Activated T-helper 1 cell treated with anti-CD3 and anti-CD28 coated beads, Interleukin-2, amount 50 U/mL, for 16 hours (primary cell): Measurements from ENCODE around the gene SPNS1.

Source experiments
- DNase-seq, 2 donors: peaks; one replicate each; pipeline ENCODE4 v3.0.0-alpha.2; 2020; ENCODE audit warnings: low read depth in 1 of 2, low spot score in 1 of 2

The SPNS1 gene

DNA sequence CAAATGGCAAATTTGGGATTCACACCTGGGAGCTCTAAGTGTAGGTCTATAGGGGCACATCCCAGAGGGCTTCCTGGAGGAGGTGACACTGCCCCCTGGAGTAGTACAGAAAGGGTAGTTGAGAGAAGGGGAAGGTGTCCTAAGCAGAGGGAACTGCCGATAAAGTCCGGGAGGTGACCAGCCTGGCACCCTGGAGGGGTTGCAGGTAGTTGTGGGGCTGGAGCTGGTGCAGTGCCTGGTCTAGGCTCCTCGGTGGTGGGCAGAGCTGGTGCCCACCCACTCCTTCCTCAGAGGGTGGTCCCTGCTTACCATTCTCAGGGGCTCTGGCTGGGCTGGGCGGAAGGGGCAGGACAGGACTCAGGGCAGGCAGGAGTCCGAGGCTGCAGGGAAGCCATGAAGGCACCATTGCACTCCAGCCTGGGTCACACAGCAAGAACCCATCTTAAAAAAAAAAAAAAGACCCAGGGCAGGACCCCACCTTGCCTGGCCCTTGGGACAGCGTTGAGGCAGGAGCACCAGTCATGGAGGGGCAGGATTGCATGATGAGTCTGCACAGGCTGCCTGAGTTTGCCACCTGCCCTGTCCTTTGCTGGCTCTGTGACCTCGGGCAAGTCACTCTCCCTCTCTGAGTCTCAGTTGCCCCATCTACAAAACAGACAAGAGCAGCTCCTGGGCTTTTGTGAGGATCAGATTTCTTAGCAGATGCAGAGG lies 54.0 kb downstream of the SPNS1 start:
- no peak for DNase-seq

DNA sequence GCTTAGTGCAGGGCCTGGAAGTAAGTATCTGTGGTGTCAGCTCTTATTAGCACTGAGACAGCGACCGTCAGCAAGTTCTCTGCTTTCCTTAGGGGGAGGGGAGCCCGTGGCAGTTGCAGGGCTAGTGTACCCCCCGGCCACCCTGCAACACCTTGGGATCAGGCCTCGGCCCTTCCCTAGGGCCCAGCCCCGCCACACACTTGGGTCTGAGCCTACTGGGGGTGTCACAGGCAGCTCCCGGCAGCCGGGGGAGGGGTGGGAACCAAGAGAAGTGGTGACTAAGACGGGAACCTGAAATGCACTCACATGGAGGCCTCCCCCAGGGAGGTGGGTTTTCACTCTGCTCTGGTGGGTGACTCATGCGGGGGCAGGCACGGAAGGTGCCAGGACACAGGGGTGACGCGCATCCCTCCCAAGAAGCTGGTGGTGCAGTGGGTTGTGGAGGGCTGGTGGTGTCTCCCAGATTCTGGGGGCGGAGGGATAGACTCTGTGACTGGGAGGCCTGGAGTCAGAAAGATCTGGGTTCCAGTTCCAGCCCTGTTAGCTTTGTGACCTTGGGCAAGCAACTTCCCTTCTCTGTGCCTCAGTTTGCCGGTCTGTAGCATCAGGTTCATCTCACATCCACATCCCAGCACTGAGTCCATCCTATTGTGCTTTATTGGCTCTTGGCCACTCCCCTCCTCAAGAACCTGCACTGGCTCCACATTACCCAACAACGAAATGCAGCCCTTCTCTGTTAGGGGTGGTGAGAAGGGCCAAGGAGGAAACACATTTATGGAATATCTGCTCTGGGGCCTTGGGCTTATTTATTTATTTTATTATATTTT lies 54.8 kb downstream of the SPNS1 start:
- peak; percentile 42 to 75 for DNase-seq

DNA sequence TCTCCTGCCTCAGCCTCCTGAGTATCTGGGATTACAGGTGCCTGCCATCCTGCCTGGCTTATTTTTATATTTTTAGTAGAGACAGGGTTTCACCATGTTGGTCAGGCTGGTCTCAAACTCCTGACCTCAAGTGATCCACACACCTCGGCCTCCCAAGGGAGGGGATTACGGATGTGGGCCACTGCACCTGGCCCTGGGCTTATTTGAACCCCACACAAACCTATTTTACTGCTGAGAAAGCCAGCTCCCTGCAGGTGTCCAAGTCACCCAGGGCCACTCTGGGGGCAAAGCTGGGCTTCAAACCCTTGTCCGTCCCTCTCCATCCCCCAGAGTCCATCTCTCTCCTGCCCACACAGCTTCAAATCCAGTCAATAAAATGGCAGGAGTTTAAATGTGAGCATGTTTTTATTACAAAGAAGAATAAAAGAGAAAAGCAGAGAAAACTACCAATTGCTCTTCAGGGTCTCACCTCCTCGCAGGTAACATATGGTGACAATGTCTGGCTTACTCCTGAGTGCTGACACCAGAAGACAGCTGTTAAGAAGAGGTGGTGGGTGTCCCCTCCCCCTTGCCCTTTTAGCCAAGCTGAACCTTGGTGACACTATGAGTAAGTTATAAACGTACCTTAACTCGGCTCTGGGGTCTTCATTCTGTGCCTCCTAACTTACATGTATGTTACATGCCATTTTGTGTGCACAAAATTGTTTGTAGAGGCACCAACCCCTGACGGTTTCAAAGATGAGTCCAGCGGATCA lies 55.7 kb downstream of the SPNS1 start:
- no peak for DNase-seq
